GM19455 (cell line): ENCODE data around the gene ROCK2.

Experiments
- ATAC-seq: cut with Tn5 transposase; IDR thresholded peaks from one replicate; pipeline ENCODE4 v1.9.1; 2021; ENCODE audit not compliant: unreplicated experiment

The ROCK2 gene

DNA sequence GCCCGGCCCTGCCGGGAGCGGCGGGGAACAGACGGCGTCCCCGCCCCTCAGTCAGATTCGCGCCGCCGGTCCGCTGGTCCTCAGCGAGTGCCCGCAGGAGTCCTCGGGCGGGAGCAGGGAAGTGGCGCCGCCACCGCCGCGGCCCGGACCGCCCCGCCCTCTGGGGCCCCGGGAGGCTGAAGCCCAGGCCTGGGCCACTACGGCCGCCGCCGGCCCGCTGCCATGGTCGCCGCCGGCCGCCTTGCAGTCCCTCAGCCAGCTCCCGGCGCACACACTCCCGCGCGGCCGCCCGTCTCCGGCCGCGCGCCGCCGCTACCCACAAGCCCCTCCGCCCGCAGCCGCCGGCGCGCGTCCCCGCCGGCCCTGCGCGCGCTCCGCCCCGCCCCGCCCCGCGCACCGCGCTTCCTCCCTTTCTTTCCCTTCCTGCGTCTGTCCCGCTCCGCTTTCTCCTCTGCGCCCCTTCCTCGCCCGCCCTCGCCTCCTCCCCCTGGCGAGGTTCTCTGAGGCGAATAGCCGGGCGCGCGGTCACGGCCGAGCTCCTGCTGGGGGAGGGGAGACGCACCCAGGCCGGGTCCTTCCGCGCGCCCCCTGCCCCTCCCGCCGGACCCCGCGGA, at the start of gene ROCK2:
Gene ROCK2 (minus strand): TSS at position 295 of the 614 bp plus-strand sequence. CDS start 500 bp downstream, outside the sequence.
- ATAC-seq: peak; percentile 65

DNA sequence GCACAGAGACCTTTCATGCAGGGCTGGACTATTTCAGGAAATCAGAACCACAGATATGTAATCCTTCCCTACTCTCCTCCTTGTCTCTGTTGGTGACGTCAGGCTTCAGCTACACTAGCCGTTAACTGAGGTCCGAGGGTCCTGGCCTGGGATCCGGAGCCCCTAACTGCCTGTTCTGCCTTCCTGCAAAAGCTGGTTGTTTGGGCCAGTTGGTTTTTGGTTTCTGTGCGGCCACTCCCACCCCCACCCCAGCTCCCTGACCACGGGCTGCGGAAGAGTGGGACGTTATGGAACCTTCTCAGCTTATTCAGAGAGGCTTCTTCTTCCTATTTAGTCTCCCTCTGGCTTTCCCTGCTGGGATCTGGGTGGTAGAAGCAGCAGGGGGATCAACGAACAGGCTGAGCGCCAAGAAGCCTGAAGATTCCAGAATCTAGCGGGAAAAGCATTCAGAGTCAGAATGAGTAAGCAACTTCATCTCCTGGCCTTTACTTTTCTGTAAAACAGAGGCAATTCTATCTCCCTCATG, 49.3 kb upstream of the ROCK2 start:
- ATAC-seq: no peak

DNA sequence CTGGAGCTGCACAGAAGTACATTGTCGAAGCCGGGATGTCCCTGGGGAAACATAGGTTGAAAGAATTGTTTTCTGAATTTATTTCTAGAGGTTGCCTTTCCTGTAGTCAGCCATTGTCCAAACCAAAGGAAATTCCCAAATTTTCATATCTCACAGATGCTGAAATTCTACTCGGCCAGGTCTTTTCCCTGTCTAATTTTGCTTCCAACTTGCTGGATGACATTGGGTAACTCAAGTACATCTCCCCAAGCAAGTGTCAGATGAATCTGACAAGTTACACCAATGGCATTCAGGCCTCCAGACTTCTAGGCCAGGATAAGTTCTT, 47.5 kb upstream of the ROCK2 start:
- ATAC-seq: no peak

DNA sequence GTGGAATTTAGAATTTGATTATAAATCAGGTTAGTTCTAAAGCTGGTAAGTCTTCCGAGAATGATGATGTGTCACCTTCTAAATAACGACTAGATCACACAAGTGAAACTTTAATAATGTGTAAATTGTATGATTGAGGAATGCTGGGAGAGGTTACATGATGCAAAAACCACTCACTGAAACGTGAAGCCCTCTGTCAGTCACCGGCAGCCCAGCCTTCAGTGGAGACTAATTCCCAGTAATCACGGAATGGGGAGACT, 45.9 kb upstream of the ROCK2 start:
- no peak for ATAC-seq

DNA sequence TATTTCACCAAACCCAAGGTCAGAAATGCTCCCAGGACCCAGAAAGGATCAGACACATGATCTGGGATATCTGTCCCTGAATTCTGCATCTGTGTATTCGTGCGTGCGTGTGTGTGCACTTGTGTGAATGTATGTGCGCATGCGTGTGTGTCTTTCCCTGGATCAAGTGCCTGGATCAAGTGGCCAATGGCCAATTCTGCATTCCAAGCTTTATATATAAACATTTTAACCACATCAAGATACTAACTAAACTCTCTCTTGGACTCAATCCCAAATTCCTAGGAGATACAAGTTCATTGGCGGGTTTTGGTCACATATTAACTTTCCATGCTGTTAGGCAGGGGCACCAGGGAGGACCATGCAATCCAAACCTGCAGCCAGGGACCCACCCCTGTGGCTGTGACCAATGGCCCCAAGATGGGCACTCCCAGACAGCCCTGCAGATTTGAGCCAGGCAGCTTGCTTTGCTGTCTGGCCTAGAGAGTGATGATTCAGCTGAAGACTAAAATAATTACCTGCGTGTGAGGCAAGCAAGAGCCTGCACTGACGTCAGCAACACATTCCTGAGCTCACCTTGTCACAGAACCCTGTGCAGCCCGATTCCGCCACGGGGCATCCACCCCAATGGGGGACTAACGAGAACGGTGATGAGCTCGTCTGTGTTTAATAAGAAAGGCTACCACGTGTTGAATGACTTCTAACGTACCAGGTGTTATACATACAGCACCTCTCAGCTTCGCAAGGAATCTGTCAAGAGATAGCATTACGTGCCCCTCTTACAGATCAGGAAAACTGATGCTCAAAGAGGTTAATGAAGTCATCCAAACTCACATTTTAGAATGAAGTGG, 45.3 kb upstream of the ROCK2 start:
- ATAC-seq: no peak

DNA sequence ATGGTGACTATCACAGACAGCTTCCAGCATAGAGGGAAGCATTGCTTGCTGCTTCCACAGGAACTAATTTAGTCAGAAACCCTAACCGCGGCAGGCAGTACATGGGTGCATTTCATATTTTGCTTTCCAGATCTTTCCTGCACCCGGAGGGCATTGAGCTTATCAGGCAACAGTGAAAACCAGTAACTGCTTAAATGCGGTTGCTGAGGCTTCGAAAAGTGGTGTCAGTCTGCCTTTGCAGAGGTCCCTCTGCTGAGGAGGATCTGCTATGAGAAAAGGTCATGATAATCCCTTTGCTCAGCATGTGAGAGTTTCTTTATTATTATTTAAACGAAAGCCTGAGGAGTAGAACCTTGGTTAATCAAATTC, 44.6 kb upstream of the ROCK2 start:
- no peak for ATAC-seq

DNA sequence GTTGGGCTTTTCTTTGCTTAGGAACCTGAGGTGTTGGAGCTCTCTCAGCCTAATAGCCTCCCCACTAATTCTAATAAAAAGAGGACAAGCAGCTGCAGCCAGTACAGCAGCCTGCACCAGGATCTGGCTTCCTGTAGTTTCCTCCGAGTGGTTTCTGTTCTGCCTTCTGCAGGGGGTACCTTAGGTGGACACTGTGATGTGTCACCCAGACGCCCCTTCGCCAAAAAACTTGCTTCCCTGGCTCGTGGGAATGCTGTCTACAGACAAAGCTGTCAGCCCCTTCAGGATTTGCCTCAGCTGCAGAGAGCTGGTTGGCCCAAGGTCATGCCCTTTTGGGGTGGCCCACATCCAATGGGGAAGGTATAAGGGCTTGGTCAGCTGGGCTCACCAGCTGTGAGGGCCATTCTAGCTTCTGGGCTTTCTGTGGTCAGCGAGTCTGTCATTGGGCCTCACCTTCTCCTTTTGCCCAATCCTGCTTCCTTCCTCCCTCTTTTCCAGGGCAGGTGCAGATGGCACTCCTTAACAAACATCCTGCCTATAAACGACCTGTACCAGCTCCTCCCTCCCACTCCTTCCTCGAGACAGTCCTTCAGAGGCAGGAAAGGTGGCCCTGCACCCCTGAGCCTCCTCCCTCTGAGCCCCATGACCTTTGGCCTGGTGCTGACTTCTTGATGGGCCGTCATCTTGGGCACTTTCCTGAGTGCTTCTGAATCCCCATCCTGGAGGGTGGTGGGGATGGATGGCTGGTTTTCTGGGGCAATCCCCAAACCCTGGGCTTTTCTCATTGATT, 44.0 kb upstream of the ROCK2 start:
- ATAC-seq: no peak

DNA sequence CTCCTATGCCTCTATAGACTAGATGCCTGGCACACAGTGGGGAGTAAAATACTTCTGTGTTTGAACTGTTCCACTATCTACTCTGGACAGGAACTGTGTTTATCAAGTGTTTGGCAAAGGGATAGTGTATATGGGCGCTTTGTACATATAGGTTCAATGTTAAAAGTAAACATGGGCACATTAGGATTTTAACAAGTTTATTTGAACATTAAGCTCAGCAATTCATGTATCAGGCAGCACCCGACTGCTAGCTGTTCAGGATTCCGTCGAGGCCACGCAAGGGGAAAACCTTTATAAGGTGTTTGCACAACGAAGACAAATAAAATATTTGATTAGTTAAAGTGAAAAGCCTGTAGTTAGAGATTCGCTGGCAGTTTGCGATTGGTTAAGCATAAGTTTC, 43.4 kb upstream of the ROCK2 start:
- ATAC-seq: no peak

DNA sequence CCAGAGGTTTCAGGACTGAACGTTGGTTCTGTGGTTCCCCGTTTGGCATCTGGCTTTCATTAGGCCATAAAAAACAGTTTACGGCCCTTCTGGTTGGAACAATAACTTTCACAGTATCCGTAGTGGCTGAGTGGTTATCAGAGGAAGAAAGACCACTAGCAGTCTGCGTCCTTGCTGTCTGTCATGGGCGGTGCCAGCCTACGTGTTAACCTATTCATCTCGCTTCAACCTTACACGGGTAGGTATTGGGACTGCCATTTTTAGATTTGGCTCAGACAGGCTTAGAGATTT, 42.6 kb upstream of the ROCK2 start:
- ATAC-seq: no peak

DNA sequence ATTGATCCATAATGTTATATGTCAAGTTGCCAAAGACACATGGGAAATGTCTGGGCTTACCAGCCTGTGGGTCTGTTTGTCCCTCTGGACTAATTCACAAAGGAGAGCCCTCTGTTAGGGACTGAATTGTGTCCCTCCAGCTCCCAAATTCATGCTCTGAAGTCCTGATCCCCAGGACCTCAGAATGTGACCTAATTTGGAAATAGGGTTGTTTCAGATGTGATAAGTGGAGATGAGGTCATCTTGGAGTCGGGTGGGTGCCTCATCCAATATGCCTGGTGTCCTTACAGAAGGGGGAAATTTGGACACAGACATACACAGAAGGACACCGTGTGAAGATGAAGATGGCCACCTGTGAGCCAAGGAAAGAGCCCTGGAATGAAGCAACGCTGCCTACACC, 41.4 kb upstream of the ROCK2 start:
- ATAC-seq: no peak

DNA sequence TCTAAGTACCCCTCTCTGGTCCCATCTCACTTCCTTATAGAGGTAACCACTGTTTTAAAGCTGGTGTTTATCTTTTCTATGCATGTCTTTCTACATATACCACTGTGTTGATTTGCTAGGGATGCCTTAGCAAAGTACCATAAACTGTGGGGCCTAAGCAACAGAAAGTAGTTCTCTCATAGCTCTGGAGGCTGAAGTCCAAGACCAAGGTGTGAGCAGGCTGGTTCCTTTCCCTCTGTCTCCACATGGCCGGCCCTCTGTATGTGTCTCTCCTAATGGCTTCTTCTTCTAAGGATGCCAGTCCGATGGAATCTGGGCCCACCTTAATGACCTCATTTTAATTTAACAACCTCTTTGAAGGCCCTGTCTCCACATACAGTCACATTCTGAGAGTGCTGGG, 40.8 kb upstream of the ROCK2 start:
- no peak for ATAC-seq

DNA sequence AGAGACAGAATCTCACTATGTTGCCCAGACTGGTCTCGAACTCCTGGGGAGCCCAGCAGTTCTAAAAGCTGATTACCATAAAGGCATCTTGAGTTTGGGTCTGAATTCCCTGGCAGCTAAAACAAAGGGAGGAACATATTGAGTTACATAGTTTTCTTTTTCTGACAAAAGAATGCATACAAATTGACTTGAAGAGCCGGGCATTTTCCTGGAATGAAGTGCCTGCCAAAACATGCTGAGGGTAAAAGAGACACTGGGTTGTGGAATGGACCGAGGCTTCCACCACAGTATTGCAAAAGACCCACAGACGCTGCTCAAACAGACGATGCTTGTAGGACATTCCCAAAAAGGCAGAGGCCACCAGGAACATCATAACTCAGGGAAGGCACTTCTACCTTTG, 35.1 kb upstream of the ROCK2 start:
- ATAC-seq: no peak

DNA sequence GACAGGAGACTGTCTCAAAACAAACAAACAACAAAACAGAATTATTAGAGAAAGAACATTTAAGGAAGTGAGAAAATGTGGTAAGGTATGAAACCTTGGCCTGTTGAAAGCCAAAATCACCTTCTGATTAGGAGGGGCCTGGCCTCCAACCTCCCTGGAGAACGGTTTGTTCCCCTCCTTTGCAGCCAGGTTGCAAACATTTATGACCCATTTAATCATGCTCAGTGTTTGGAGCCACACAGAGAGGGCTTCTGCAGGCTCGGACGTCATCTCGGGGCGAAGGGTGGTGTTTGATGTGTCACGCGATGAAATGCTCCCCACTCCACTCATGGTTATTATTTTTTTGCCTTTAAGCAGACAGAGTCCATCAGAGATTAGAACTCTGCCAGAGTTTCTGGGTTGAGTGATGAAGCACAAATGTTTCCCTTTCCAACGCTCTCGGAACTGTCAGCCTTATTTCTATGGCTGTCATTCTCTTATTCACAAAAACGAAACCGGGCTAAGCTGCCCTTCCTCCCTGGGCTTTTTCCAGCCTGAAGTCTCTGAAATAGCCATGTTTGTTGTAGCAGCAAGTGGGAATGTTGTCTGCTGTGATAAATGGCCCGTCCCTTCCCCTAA, 33.6 kb upstream of the ROCK2 start:
- ATAC-seq: peak; percentile 91

DNA sequence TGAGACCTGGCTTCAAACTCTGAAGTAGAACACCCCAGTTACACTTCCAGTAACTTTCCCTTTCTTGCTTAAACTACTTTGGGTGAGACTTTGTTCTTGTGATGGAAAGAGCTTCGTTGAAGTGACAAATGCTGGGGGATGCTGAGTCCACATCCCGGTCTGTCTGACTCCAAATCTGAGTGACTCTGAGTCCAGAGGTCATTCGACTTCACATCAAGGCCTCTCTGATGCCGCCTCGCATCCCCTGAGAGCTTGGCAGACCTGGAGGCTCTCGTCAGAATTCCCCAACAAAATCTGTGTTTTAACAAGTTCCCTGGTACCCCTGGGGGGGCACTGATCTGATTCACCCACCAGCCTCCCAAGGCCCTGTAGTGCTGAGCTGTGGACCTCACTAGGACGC, 31.6 kb upstream of the ROCK2 start:
- no peak for ATAC-seq

DNA sequence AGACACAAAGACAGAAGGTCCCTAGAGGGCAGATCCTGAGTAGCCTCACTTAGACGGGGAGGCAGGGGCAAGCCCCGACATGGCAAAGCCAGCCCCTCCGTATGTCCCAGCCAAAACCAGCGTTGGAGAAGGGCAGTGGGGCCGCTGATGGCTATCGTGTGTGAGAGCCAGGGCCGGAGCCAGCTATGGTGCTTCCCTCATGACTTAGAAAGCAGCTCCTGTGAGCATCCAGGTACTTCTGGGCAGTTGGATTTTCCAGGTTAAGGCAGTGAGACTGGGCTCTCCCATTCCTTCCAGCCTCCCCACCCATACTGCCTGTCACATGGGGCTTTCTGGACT, 31.2 kb upstream of the ROCK2 start:
- no peak for ATAC-seq

DNA sequence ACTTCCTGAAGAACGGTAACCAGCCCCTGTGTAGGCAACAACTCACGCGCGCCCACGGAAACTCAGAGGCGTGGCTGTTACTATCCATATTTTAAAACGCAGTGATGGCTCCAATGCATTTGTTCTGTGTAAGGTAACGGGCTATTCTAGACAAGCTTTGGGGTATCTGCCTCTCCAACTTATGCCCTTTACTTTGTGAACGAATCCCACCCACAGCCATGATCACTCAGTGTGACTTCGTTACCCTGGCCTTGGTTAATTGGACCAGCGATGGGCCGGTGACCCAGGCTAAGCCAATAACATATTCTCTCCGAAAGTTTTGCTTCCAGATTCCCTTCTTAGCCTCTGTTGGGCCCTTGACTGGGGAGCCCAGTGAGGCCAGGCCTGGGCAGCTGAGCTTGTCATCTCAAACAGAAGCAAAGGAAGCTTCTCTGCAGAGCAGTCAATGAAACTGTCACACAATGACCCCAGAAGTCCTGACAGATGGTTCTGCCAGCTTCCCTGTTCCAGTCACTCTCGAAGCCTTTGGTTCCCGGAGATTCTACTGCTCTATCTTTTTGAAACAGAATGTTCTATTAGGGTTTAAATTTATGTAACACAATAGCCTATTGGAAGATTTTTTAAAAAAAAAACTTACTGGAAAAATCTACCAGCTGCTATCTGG, 30.7 kb upstream of the ROCK2 start:
- ATAC-seq: no peak

DNA sequence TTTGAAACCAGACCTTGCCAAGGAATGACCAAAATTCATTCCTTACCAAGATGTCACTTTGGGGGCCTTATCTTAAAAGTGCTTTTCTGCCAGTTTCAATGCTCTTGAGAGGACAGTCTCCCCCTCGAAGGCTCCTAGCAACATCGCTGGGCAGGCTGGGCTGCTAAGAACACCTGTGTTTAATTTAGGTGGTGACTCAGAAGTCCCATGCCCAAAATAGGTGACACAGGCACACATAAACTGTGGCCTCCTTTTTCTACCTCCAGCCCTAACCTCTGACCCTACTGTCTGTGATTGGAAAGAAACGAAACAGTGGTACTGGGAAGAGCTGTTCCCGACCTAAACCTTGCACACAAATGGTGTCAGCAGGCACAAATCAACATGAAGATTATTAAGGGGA, 28.7 kb upstream of the ROCK2 start:
- ATAC-seq: no peak

DNA sequence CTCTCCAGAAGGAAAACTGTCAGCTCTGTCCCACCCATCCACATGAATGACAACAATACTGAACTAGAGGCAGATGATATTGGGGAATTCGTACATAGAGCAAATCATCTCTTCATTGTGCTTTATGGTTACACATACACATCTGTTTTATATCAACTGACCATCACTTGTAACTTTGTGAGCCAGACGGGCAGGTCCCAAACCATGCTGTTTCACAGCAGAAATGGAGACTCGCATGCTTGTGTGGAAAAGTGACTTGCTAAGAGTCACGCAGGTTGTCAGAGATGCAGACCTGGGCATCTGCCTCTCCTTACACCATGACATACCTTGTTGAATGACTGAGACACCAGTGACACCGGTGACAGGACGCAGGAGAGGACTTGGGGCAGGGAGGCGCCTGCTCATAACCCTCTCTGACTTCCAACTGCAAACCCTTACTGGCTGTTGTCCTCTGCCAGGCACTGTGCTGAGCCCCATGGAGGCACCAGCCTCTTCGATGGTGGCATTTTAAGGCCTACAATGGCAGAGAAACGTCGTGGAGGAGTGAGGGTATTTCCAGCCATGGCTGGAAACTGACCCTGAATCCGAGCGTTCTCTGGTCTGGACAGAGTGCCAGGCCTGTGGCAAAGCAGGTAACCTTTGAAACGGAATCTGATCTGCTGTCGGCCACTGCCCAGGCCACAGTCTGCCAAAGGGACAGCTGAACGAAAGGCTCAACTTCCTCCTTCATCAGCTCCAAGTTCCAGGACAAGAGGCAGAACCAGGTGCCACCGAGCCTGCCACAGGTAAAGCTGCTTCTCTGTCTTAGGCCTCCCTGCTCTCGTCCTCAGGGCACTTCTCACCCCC, 26.9 kb upstream of the ROCK2 start:
- no peak for ATAC-seq

DNA sequence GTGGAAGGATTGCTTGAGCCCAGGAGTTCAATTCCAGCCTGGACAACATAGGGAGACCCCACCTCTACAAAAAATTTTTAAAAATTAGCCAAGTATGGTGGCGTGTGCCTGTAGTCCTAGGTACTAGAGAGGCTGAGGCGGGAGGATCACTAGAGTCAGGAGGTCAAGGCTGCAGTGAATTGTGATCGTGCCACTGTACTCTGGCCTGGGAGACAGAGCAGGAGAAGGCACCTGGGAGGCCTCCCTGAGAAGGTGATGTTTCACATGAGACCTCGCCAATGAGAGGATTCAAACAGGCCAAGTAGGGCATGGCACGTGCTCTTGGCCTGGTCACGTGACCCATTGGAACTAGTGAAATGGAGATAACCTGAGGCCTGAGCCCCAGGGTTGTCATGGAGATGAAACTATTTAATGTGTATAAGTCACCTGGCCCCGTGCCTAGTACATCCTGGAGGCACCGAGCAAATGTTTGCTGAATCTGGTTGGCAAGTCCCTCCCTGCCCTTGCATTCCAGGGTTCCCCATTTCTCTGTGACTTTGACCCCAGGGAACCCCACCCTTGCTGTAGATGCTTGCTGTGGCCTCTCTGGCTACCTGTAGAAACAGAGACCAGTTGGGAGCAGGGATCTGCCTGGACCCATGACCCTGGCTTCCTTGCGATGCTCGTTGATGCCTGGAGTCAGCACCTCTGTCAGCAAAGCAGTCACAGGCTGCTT, 26.1 kb upstream of the ROCK2 start:
- ATAC-seq: no peak

DNA sequence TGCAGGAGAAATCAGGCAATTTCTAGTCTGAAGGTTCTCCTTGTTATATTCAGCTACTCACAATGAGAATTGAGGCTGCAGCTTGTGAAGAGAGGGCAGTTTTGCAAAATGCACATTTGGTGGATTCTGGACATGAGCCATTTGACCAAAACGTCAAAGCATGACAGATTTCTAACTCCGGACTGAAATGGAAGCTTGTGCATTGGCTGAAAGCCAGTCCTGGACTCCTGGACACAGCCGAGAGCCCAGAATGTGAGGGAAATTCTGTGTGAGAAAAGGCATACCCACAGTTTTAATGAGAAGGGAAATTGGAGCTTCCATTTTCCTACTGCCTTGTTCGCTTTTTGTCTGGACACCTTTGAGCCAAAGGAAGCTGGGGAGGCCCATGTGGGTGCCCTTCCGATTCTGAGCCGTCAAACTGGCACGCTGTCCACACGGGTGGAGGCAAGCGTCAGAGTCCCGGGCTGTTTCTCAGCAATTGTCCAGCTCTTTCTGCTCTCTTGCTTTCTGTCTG, 23.7 kb upstream of the ROCK2 start:
- ATAC-seq: no peak
